HepG2 (cell line): ENCODE results near the gene ATE1.

Source experiments
- AGO2 ChIP-seq: fragments of 200-400 bp; formaldehyde crosslinking; optimal IDR thresholded peaks from 2 replicates; pipeline ENCODE3; 2017; ENCODE audit warnings: mild to moderate bottlenecking, low read depth, low read length, moderate library complexity
- CAMTA2 ChIP-seq: sonication (generic); formaldehyde crosslinking; IDR thresholded peaks from 2 replicates; pipeline ENCODE4 v1.4.0; 2020; ENCODE audit warnings: mild to moderate bottlenecking, missing genetic modification reagents, borderline replicate concordance
- RAD21 ChIP-seq: fragments of 450-650 bp; formaldehyde crosslinking; IDR thresholded peaks from 2 replicates; pipeline ENCODE4 v1.5.0; 2020; ENCODE audit warnings: mild to moderate bottlenecking
- RFXAP ChIP-seq: sonication (generic); formaldehyde crosslinking; IDR thresholded peaks from 2 replicates; pipeline ENCODE4 v1.4.0; 2020; ENCODE audit warnings: missing genetic modification reagents, borderline replicate concordance
- SIN3A ChIP-seq: IDR thresholded peaks from 2 replicates; pipeline ENCODE4 v1.6.1; 2011; ENCODE audit warnings: low read depth, mild to moderate bottlenecking, control low read depth, low read length, borderline replicate concordance
- ZNF512 ChIP-seq: sonication (generic); formaldehyde crosslinking; IDR thresholded peaks from 2 replicates; pipeline ENCODE4 v1.4.0; 2020; ENCODE audit warnings: mild to moderate bottlenecking, missing genetic modification reagents
- ZSCAN21 ChIP-seq: sonication (generic); formaldehyde crosslinking; IDR thresholded peaks from 2 replicates; pipeline ENCODE4 v1.8.0; 2022; ENCODE audit warnings: mild to moderate bottlenecking, missing genetic modification reagents, moderate library complexity, borderline replicate concordance
- TF ChIP-seq, protein P1 (sequence below): sonication (generic); formaldehyde crosslinking; conservative IDR thresholded peaks from 2 replicates; pipeline ENCODE4 v1.4.0; 2020; ENCODE audit warnings: missing genetic modification reagents
- TF ChIP-seq, protein P2 (sequence below): sonication (generic); formaldehyde crosslinking; IDR thresholded peaks from 2 replicates; pipeline ENCODE4 v1.5.0; 2020; ENCODE audit warnings: mild to moderate bottlenecking, missing genetic modification reagents, moderate library complexity
- TF ChIP-seq, protein P3 (sequence below): sonication (generic); formaldehyde crosslinking; IDR thresholded peaks from 2 replicates; pipeline ENCODE4 v1.4.0; 2020; ENCODE audit warnings: missing genetic modification reagents
- TF ChIP-seq, protein P4 (sequence below): IDR thresholded peaks from 2 replicates; pipeline ENCODE4 v1.6.1; 2012; ENCODE audit warnings: inconsistent platforms
- TF ChIP-seq, protein P5 (sequence below): sonication (generic); formaldehyde crosslinking; IDR thresholded peaks from 2 replicates; pipeline ENCODE4 v1.4.0; 2020; ENCODE audit warnings: missing genetic modification reagents
- TF ChIP-seq, protein P6 (sequence below): sonication (generic); formaldehyde crosslinking; IDR thresholded peaks from 2 replicates; pipeline ENCODE4 v1.5.0; 2020; ENCODE audit warnings: mild to moderate bottlenecking, missing genetic modification reagents

DNA sequence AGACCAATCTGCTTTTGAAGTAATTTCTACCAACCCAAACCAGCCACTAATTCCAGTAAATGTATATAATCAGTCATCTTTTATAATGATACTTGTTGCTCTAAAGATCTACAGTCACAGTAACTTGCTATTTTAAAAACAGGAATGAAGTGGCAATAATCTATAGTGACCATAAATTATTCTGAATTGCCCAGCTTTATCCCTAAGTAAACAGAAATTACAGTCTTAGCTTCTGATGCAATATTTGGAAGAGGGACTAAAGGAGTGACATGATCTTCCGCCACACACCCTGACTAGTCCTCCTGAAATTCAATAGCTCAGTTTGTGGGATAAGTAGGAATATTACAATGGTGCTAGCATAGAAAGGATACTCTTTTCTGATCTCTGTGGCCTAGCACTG is 96.1 kb downstream of the ATE1 start:
- TF ChIP-seq, protein P1, sequence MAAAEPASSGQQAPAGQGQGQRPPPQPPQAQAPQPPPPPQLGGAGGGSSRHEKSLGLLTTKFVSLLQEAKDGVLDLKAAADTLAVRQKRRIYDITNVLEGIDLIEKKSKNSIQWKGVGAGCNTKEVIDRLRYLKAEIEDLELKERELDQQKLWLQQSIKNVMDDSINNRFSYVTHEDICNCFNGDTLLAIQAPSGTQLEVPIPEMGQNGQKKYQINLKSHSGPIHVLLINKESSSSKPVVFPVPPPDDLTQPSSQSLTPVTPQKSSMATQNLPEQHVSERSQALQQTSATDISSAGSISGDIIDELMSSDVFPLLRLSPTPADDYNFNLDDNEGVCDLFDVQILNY, result no peak
- TF ChIP-seq RFXAP (CRISPR knock-in tag) (no peak), ZNF512 (CRISPR knock-in tag) (no peak), RAD21 (CRISPR knock-in tag) (no peak), ZSCAN21 (CRISPR knock-in tag) (no peak), CAMTA2 (CRISPR knock-in tag) (no peak), SIN3A (no peak), AGO2 (no peak)
- TF ChIP-seq, protein P2, sequence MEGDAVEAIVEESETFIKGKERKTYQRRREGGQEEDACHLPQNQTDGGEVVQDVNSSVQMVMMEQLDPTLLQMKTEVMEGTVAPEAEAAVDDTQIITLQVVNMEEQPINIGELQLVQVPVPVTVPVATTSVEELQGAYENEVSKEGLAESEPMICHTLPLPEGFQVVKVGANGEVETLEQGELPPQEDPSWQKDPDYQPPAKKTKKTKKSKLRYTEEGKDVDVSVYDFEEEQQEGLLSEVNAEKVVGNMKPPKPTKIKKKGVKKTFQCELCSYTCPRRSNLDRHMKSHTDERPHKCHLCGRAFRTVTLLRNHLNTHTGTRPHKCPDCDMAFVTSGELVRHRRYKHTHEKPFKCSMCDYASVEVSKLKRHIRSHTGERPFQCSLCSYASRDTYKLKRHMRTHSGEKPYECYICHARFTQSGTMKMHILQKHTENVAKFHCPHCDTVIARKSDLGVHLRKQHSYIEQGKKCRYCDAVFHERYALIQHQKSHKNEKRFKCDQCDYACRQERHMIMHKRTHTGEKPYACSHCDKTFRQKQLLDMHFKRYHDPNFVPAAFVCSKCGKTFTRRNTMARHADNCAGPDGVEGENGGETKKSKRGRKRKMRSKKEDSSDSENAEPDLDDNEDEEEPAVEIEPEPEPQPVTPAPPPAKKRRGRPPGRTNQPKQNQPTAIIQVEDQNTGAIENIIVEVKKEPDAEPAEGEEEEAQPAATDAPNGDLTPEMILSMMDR (CRISPR knock-in tag), result no peak
- TF ChIP-seq, protein P3, sequence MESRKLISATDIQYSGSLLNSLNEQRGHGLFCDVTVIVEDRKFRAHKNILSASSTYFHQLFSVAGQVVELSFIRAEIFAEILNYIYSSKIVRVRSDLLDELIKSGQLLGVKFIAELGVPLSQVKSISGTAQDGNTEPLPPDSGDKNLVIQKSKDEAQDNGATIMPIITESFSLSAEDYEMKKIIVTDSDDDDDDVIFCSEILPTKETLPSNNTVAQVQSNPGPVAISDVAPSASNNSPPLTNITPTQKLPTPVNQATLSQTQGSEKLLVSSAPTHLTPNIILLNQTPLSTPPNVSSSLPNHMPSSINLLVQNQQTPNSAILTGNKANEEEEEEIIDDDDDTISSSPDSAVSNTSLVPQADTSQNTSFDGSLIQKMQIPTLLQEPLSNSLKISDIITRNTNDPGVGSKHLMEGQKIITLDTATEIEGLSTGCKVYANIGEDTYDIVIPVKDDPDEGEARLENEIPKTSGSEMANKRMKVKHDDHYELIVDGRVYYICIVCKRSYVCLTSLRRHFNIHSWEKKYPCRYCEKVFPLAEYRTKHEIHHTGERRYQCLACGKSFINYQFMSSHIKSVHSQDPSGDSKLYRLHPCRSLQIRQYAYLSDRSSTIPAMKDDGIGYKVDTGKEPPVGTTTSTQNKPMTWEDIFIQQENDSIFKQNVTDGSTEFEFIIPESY (CRISPR knock-in tag), result no peak
- TF ChIP-seq, protein P4, sequence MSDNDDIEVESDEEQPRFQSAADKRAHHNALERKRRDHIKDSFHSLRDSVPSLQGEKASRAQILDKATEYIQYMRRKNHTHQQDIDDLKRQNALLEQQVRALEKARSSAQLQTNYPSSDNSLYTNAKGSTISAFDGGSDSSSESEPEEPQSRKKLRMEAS, result no peak
- TF ChIP-seq, protein P5, sequence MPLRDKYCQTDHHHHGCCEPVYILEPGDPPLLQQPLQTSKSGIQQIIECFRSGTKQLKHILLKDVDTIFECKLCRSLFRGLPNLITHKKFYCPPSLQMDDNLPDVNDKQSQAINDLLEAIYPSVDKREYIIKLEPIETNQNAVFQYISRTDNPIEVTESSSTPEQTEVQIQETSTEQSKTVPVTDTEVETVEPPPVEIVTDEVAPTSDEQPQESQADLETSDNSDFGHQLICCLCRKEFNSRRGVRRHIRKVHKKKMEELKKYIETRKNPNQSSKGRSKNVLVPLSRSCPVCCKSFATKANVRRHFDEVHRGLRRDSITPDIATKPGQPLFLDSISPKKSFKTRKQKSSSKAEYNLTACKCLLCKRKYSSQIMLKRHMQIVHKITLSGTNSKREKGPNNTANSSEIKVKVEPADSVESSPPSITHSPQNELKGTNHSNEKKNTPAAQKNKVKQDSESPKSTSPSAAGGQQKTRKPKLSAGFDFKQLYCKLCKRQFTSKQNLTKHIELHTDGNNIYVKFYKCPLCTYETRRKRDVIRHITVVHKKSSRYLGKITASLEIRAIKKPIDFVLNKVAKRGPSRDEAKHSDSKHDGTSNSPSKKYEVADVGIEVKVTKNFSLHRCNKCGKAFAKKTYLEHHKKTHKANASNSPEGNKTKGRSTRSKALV (CRISPR knock-in tag), result no peak
- TF ChIP-seq, protein P6, sequence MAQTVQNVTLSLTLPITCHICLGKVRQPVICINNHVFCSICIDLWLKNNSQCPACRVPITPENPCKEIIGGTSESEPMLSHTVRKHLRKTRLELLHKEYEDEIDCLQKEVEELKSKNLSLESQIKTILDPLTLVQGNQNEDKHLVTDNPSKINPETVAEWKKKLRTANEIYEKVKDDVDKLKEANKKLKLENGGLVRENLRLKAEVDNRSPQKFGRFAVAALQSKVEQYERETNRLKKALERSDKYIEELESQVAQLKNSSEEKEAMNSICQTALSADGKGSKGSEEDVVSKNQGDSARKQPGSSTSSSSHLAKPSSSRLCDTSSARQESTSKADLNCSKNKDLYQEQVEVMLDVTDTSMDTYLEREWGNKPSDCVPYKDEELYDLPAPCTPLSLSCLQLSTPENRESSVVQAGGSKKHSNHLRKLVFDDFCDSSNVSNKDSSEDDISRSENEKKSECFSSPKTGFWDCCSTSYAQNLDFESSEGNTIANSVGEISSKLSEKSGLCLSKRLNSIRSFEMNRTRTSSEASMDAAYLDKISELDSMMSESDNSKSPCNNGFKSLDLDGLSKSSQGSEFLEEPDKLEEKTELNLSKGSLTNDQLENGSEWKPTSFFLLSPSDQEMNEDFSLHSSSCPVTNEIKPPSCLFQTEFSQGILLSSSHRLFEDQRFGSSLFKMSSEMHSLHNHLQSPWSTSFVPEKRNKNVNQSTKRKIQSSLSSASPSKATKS, result no peak
